Cardiac fibroblast (primary cell): Measurements from ENCODE around the gene ZNF385B.

Source experiments
- DNase-seq, 2 donors: peaks; one replicate each; pipeline versions ENCODE4 v3.0.0 to v3.0.0-alpha.2; 2010; ENCODE audit warnings: low read depth in 2 of 2
- H3K4me3 ChIP-seq, 2 donors: replicated peaks in 1 of 2; 1 replicate in 1 of 2; 2 replicates in 1 of 2; pipeline ENCODE4 v1.5.1; 2011; ENCODE audit warnings: low read depth in 2 of 2, low read length in 2 of 2, mild to moderate bottlenecking in 2 of 2, moderate library complexity in 1 of 2
- TF ChIP-seq, protein P1 (sequence below): IDR thresholded peaks from one replicate; pipeline ENCODE4 v1.5.1; 2011; ENCODE audit warnings: low read depth, mild to moderate bottlenecking, low read length, inconsistent platforms

Gene ZNF385B

GRCh38 chr2:179495315-179495714 lies 366.1 kb downstream of the ZNF385B start:
- no peak overlapping the region for H3K4me3 ChIP-seq
- no peak for DNase-seq
- TF ChIP-seq, protein P1, sequence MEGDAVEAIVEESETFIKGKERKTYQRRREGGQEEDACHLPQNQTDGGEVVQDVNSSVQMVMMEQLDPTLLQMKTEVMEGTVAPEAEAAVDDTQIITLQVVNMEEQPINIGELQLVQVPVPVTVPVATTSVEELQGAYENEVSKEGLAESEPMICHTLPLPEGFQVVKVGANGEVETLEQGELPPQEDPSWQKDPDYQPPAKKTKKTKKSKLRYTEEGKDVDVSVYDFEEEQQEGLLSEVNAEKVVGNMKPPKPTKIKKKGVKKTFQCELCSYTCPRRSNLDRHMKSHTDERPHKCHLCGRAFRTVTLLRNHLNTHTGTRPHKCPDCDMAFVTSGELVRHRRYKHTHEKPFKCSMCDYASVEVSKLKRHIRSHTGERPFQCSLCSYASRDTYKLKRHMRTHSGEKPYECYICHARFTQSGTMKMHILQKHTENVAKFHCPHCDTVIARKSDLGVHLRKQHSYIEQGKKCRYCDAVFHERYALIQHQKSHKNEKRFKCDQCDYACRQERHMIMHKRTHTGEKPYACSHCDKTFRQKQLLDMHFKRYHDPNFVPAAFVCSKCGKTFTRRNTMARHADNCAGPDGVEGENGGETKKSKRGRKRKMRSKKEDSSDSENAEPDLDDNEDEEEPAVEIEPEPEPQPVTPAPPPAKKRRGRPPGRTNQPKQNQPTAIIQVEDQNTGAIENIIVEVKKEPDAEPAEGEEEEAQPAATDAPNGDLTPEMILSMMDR: no peak

GRCh38 chr2:179488563-179488962 lies 372.8 kb downstream of the ZNF385B start:
- TF ChIP-seq, protein P1: no peak
- H3K4me3 ChIP-seq: no peak overlapping the region
- DNase-seq: no peak

GRCh38 chr2:179487010-179487731 lies 374.2 kb downstream of the ZNF385B start:
- no peak overlapping the region for H3K4me3 ChIP-seq
- DNase-seq: no peak
- TF ChIP-seq, protein P1: no peak

GRCh38 chr2:179483131-179483530 lies 378.3 kb downstream of the ZNF385B start:
- no peak for DNase-seq
- TF ChIP-seq, protein P1: no peak
- no peak overlapping the region for H3K4me3 ChIP-seq

DNA sequence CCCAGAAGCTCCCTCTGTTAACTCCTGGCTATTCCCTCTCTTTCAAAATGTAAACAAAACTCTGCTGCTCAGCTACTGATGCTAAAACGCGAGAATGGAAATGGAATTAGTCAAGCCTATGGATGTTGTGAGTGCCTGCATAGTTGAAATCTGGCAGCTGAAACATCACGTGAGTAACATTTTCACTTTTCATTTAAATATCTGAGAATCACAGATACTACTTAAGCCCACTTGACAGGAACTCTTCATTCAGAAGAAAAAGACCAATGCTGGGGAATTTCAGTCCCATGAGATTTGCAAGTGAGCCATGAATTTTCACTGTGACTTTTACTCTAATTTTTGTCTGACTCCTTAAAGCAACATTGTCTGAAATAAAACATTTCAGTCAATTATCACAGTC lies 381.5 kb downstream of the ZNF385B start:
- DNase-seq: peak in 1 of 2 donors; percentile 31
- no peak overlapping the region for H3K4me3 ChIP-seq
- TF ChIP-seq, protein P1: no peak

GRCh38 chr2:179478771-179479170 lies 382.6 kb downstream of the ZNF385B start:
- TF ChIP-seq, protein P1: no peak
- H3K4me3 ChIP-seq: no peak overlapping the region
- no peak for DNase-seq

GRCh38 chr2:179470992-179471391 lies 390.4 kb downstream of the ZNF385B start:
- TF ChIP-seq, protein P1: no peak
- DNase-seq: no peak
- H3K4me3 ChIP-seq: no peak overlapping the region
